Putamen (tissue), 1 donor: ENCODE measurements around the gene NT5DC4.
"Not testable (repeated sequence)": the region's sequence is repeated elsewhere in the genome, so short reads cannot be mapped to it uniquely, and the experiment has no call there.

Experiments
- DNase-seq: peaks from one replicate; pipeline ENCODE4 v3.0.0-alpha.2; 2016; ENCODE audit warnings: low spot score

The NT5DC4 gene

GRCh38 chr2:112699984-112700667 lies 20.7 kb upstream of the NT5DC4 start:
- DNase-seq = no peak

GRCh38 chr2:112701052-112701451 lies 19.8 kb upstream of the NT5DC4 start:
- DNase-seq = no peak

- no peak for DNase-seq
These were observed 17.1 kb upstream of the NT5DC4 start for GRCh38 chr2:112703684-112704083.

- no peak for DNase-seq
These were observed 15.2 kb upstream of the NT5DC4 start for GRCh38 chr2:112705575-112705974.

GRCh38 chr2:112706170-112706664 lies 14.6 kb upstream of the NT5DC4 start:
- DNase-seq = no peak

- DNase-seq = not testable (repeated sequence)
These were observed 13.9 kb upstream of the NT5DC4 start for GRCh38 chr2:112706947-112707346.

- DNase-seq = no peak
These were observed 11.9 kb upstream of the NT5DC4 start for GRCh38 chr2:112708968-112709367.

- DNase-seq = no peak
These were observed 11.1 kb upstream of the NT5DC4 start for GRCh38 chr2:112709703-112710102.

- DNase-seq = no peak
These were observed 9.7 kb upstream of the NT5DC4 start for GRCh38 chr2:112710956-112711750.

- DNase-seq = no peak
These were observed 8.4 kb upstream of the NT5DC4 start for GRCh38 chr2:112712465-112712864.

GRCh38 chr2:112712903-112713584 lies 7.8 kb upstream of the NT5DC4 start:
- DNase-seq = no peak

- DNase-seq = no peak
These were observed 7.3 kb upstream of the NT5DC4 start for GRCh38 chr2:112713585-112713925.

GRCh38 chr2:112713926-112714325 lies 6.9 kb upstream of the NT5DC4 start:
- no peak for DNase-seq

- DNase-seq = no peak
These were observed 6.5 kb upstream of the NT5DC4 start for GRCh38 chr2:112714331-112714730.

- DNase-seq = no peak
These were observed 5.8 kb upstream of the NT5DC4 start for GRCh38 chr2:112714836-112715631.

GRCh38 chr2:112716094-112716493 lies 4.7 kb upstream of the NT5DC4 start:
- not testable (repeated sequence) for DNase-seq

- DNase-seq = not testable (repeated sequence)
These were observed 3.9 kb upstream of the NT5DC4 start for GRCh38 chr2:112716826-112717352.

GRCh38 chr2:112718863-112719370 lies 1.9 kb upstream of the NT5DC4 start:
- DNase-seq = no peak

- DNase-seq = no peak
These were observed 1.2 kb downstream of the NT5DC4 start for GRCh38 chr2:112721819-112722522.

GRCh38 chr2:112722816-112723546 lies 2.2 kb downstream of the NT5DC4 start:
- DNase-seq = no peak
